ENCODE results near the gene ARX.

DNA sequence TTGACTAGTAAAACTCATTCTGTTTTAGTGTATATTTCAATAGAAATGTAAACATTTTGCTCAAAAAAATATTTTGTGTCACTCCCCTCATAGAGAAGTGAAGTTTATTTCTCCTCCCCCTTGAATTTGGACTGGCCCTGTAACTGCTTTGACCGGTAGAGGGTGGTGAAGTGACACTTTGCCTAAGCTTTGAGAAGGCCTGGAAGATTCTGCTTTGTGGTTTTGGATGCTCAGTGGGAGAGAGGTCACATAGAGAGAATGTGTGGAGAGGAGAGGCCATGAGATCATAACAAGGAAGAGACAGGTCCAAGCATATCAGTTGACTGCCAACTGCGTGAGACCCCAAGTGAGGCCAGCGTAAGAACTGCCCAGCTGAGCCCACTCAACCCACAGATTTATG, 19.1 kb upstream of the ARX start:
- no peak for TF ChIP-seq EZH2 (IDR thresholded peaks at IDR 0.05; ENCODE audit: insufficient read depth, poor library complexity, severe bottlenecking)
- TF ChIP-seq EZH2phosphoT487 (IDR thresholded peaks at IDR 0.05; ENCODE audit: insufficient read depth, low read depth), result no peak

Data from GM23248 (cell line).